Peyer's patch (tissue), 4 donors: Measurements from ENCODE around the gene MRC2. TPM values are rescaled to one million over a fixed set of nuclear protein-coding genes. Genes with fewer than 3 reads are reported as not detected.

Experiments
- DNase-seq, 3 donors: peaks; one replicate each; pipeline ENCODE4 v3.0.0-alpha.2; 2017 to 2019
- H3K27ac ChIP-seq, 4 donors: fragments of 200-600 bp; sonication (generic); one replicate each; pipeline ENCODE4 v1.5.1; 2016 to 2019
- H3K27me3 ChIP-seq, 2 donors: fragments of 200-600 bp; sonication (generic); one replicate each; pipeline ENCODE4 v1.5.1; 2019
- H3K36me3 ChIP-seq, 3 donors: fragments of 200-600 bp; sonication (generic); one replicate each; pipeline ENCODE4 v1.5.1; 2016 to 2019
- H3K4me1 ChIP-seq, 4 donors: fragments of 200-600 bp; sonication (generic); one replicate each; pipeline ENCODE4 v1.5.1; 2016 to 2019
- H3K4me3 ChIP-seq, 4 donors: fragments of 200-600 bp; sonication (generic); 1 replicate in 3 of 4; 2 replicates in 1 of 4; pipeline ENCODE4 v1.5.1; 2016 to 2019; ENCODE audit warnings: mild to moderate bottlenecking in 1 of 4
- H3K9me3 ChIP-seq, 4 donors: fragments of 200-600 bp; sonication (generic); one replicate each; pipeline ENCODE4 v1.5.1; 2016 to 2019; ENCODE audit warnings: mild to moderate bottlenecking in 1 of 4
- CTCF ChIP-seq, 6 experiments: fragments of 450-650 bp in 4 of 6; fragments of 200-600 bp in 2 of 6; sonication (generic) in 1 of 6; IDR thresholded peaks; one replicate each; pipeline ENCODE4 v1.5.1; 2017 to 2019; ENCODE audit warnings: antibody characterized with exemption in 6 of 6, mild to moderate bottlenecking in 3 of 6, moderate library complexity in 1 of 6
- POLR2A ChIP-seq, 2 donors: fragments of 450-650 bp; IDR thresholded peaks; one replicate each; pipeline ENCODE4 v1.5.1; 2017; ENCODE audit warnings: antibody characterized with exemption in 2 of 2, mild to moderate bottlenecking in 2 of 2, moderate library complexity in 2 of 2
- total RNA-seq, 4 donors: library from RNA; depleted of rRNA; stranded (reverse); fragments of >200 nt; gene quantifications; one replicate each; pipeline ENCODE4 v1.1.0, GENCODE V29; 2016

MRC2 gene
- total RNA-seq, 4 donors from 2014 or later = 9.0 to 33.8 (median 14.6) TPM

GRCh38 chr17:62643496-62643895 lies 16.0 kb downstream of the MRC2 start:
- TF ChIP-seq POLR2A (IDR thresholded peaks at IDR 0.05) (no peak), CTCF (IDR thresholded peaks at IDR 0.05) (no peak)
- H3K27ac ChIP-seq = no peak overlapping the region
- no peaks in the 10 kb centered on the region for H3K36me3 ChIP-seq

GRCh38 chr17:62644487-62645173 lies 17.2 kb downstream of the MRC2 start:
- Histone ChIP-seq H3K4me1 (no peaks in the 10 kb centered on the region), H3K4me3 (no peak overlapping the region), H3K27me3 (no peaks in the 10 kb centered on the region), H3K9me3 (no peaks in the 10 kb centered on the region), H3K36me3 (no peaks in the 10 kb centered on the region), H3K27ac (no peak overlapping the region)
- TF ChIP-seq CTCF (IDR thresholded peaks at IDR 0.05) = no peak
- TF ChIP-seq POLR2A (IDR thresholded peaks at IDR 0.05) = no peak
- DNase-seq = no peak

More at GRCh38 chr17:62643496-62643895, 16.0 kb downstream of the MRC2 start:
- Histone ChIP-seq H3K4me3 (no peak overlapping the region), H3K4me1 (no peaks in the 10 kb centered on the region), H3K9me3 (no peaks in the 10 kb centered on the region), H3K27me3 (no peaks in the 10 kb centered on the region)
- no peak for DNase-seq

- no peak overlapping the region for H3K27ac ChIP-seq
- DNase-seq = no peak
- no peak for TF ChIP-seq CTCF (IDR thresholded peaks at IDR 0.05)
- TF ChIP-seq POLR2A (IDR thresholded peaks at IDR 0.05) = no peak
These were observed 20.9 kb downstream of the MRC2 start for GRCh38 chr17:62648251-62648955.

GRCh38 chr17:62648956-62649294 lies 21.5 kb downstream of the MRC2 start:
- H3K9me3 ChIP-seq = no peaks in the 10 kb centered on the region
- TF ChIP-seq CTCF (IDR thresholded peaks at IDR 0.05) = no peak
- no peak for TF ChIP-seq POLR2A (IDR thresholded peaks at IDR 0.05)
- DNase-seq = no peak
- H3K36me3 ChIP-seq = no peaks in the 10 kb centered on the region
- no peaks in the 10 kb centered on the region for H3K27me3 ChIP-seq
- H3K4me3 ChIP-seq = no peak overlapping the region
- peaks cover 0 to 20% (median 4%) of the 10 kb centered on the region in 4 donors for H3K4me1 ChIP-seq
- H3K27ac ChIP-seq = no peak overlapping the region

More at GRCh38 chr17:62648251-62648955, 20.9 kb downstream of the MRC2 start:
- Histone ChIP-seq H3K9me3 (no peaks in the 10 kb centered on the region), H3K4me1 (peaks cover 0 to 15% (median 4%) of the 10 kb centered on the region in 4 donors), H3K36me3 (no peaks in the 10 kb centered on the region), H3K4me3 (no peak overlapping the region), H3K27me3 (no peaks in the 10 kb centered on the region)

GRCh38 chr17:62649570-62649969 lies 22.1 kb downstream of the MRC2 start:
- H3K4me3 ChIP-seq = no peak overlapping the region
- H3K9me3 ChIP-seq = no peaks in the 10 kb centered on the region
- no peaks in the 10 kb centered on the region for H3K36me3 ChIP-seq
- TF ChIP-seq CTCF (IDR thresholded peaks at IDR 0.05) (no peak), POLR2A (IDR thresholded peaks at IDR 0.05) (no peak)
- no peaks in the 10 kb centered on the region for H3K27me3 ChIP-seq
- H3K4me1 ChIP-seq = peaks cover 0 to 27% (median 4%) of the 10 kb centered on the region in 4 donors
- no peak for DNase-seq
- H3K27ac ChIP-seq = no peak overlapping the region
